Measurements from ENCODE around the gene CTIF. TPM values are rescaled to one million over a fixed set of nuclear protein-coding genes. Genes with fewer than 3 reads are reported as not detected.
A peak's percentile ranks its signal among the peaks of the same experiment; 100 is the strongest.
"Not testable (repeated sequence)": the region's sequence is repeated elsewhere in the genome, so short reads cannot be mapped to it uniquely, and the experiment has no call there.

CTIF gene
- 19.5 TPM for total RNA-seq

DNA sequence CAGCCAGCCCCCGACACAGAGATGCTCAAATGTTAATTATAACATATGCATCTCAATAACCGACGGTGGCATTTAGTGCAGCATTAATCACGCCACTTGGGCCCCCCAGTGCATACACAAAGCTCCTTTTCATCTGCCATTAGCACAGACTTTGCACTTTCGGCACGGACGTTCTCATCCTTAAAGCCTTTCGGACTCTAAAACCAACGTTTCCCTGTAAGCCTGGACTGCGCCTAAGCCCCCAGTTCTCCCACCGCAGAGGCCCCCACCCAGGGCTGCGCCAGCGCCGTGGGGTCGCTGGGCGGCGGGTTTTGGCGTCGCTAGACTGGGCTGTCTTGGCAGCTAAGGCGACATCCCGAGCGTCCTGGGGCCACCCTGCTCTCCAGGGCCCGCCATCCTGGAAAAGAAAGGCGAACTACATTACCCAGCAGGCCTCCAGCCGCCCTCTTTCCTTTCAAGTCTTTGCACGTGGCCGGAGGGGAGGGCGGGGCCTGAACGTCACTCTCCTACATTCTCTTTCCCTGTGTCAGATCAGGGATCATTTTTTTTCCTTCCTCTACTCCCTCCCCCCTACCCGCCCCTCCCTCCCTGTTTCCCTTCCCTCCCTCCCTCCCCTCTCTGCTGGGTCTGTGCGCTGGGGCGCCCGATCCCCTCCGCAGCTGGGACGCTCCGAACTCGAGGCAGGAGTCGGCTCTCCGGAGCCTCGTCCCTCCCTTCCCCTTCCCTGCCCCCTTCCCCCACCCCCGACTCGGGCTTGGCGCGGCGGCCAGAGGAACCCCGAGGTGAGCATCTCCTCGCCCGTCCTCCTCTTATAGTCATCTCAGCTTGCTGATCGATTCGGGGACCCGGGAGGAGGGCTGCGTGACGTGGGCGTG is at the start of gene CTIF:
TSS of gene CTIF (plus strand) at position 501 of the 875 bp plus-strand sequence. CDS start 80,535 bp downstream, outside the sequence.
- peak; percentile 96 for DNase-seq

DNA sequence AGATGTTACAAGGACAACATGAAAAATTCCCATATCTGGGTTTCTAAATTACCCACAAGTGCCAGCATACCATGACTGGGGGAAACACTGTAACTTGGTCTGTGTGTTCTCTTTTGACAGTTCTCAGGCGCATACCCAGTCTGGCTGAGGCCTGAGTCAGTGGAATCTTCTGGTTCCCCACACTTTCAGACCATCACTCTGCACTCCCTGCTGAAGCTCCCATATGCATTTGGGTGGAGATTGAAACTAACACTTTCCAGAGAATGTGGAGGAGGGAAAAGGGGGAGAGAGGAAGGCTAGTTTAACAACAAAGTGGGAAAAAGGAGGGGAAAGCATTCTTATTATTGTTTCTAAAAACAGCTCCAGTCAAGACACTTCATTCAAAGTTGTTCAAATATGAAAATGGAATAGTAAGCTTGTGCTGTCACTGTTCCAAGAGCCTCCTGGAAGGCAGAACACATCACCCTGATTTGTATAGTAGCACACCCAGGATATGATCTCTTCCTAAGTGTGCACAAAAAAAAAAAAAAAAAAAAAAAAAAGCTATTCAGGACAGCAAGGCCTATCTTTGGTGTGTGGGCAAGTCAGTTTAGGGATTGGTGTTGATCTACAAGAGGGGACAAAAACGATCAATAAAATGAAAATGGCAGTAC is 48.1 kb upstream of the CTIF start:
- DNase-seq = no peak

DNA sequence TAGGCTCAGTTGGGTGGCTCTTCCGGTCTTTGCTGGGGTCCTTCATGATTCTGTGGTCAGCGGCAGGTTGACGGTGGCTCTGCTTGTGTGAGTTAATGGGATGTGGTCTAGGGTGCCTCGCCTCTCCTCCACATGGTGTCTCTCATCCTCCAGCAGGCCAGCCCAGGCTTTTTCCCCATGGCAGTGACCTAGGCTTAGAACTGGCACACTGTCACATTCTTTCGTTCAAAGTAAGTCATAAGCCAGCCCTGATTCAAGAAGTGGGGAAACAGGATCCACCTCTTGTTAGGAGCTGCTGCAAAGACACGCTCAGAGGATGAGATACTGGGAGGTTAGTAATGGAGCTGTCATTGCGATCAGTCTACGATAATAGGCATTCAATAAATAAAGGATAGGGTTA is 46.0 kb upstream of the CTIF start:
- DNase-seq = no peak

DNA sequence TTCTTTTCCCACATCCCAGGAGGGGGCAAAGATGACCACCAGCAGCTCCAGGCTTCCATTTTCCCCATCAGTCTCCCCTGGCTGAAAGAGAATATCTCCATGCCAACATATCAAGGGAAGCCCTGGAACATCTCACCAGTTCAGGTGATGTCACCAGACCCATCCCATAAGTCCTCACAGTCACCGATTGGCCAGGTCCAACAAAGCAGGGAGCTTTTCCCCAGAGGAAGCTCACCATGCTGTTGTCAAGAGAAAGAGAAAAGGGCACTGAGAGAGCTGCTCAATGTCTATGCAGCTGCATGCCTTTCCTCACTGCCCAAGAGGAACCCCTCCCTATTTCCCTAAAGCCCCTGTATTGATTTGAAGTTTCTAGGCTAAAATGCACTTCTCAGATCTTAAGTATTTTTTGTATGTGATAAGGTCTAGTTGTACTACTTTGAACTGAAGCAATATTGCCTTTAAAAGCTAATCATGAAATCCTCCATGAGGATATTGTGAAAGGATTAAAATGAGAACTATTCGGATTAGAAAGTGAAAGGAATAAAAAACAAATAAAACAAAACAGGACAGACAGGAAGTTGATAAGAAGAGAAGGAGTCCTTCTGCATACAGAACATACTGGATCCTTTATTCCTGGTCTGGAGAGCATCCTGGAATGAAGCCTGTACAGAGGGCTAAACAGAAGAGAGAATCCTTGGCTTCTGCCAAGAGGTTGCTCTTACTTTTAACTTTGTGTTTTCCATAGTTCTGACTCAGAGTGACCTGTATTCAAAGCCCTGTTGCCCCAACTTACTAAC is 45.2 kb upstream of the CTIF start:
- no peak for DNase-seq

DNA sequence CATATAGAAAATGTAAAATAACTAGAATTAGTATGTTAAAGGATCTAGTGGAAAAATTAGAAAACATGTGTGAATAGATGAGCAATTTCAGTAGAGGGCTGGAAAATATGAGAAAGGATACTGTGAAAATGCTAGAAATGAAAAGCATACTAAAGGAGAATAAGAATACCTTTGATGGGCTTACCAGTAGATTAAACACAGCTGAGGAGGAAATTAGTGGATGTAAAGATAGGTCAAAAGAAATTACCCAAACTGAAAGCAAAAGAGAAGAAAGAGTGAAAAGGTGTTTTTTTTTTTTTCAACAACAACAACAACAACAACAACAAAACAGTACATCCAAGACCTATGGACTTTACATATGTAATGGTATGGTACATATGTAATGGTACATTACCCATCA is 41.0 kb upstream of the CTIF start:
- DNase-seq = no peak

DNA sequence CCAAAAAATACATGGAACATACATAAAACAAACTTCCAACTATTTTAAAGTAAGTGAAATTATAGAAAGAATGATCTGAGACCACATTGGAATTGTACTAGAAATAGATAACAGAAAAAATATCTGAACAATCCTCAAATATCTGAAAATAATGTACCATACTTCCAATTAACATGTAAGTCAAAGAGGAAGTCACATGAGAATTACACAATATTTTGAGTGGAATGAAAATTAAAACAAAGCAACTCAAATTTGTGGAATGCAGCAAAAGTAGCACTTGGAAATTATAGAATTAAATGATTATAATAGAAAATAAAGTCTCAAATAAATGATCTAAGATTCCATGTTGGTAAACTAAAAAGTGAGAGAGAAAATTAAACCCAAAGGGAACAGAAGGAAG is 38.3 kb upstream of the CTIF start:
- DNase-seq = no peak

DNA sequence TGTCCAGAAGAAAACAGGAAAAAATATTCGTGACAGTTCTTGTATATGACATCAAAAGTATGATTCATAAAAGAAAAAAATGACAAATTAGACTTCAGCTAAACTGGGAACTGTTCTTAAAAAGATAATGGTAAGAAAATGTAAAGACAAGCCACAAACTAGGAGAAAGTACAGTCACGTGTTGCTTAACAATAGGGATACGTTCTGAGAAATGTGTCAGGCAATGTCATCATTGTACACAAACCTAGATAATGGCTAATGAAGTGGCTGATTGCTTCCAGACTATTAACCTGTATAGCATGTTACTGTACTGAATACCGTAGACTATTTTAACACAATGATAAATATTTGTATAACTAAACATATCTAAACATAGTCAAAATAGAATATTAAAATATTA is 35.9 kb upstream of the CTIF start:
- no peak for DNase-seq

DNA sequence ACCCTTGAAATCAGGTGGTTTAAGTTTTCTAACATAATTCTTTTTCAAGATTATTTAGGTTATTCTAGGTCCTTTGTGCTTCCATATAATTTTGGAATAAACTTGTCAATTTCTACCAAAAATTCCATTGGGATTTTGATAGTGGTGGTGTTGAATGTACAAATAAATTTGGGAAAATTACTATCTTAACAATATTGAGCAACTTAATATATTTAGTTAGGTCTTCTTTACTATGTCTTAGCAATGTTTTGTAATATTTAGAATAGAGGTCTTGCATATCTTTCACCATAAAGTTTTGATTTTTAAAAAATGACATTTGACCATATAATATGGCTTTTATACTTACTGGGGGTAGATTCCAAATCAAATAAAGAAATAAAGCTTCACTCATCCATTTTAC is 34.0 kb upstream of the CTIF start:
- DNase-seq = no peak

DNA sequence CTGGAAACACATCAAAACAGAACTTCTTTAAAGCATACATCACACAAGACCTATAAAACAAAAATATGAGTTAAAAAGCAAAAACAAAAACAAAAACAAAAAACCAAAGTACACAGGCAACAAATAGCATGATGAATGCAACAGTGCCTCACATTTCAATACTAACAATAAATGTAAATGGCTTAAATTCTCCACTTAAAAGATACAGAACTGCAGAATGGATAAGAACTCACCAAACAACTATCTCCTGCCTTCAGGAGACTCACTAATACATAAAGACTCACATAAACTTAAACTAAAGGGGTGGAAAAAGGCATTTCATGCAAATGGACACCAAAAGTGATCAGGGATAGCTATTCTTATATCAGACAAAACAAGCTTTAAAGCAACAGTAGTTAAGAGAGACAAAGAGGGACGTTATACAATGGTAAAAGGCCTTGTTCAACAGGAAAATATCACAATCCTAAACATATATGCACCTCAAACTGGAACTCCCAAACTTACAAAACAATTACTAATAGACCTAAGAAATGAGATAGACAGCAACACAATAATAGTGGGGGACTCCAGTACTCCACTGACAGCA is 31.8 kb upstream of the CTIF start:
- DNase-seq = not testable (repeated sequence)

DNA sequence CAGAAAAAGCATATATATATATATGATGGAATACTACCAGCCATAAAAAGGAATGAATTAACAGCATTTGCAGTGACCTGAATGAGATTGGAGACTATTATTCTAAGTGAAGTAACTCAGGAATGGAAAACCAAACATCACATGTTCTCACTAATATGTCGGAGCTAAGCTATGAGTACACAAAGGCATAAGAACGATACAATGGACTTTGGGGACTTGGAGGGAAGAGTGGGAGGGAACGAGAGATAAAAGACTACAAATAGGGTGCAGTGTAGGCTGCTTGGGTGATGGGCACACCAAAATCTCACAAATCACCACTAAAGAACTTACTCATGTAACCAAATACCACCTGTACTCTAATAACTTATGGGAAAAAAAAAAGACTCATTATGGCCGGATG is 26.3 kb upstream of the CTIF start:
- DNase-seq = not testable (repeated sequence)

DNA sequence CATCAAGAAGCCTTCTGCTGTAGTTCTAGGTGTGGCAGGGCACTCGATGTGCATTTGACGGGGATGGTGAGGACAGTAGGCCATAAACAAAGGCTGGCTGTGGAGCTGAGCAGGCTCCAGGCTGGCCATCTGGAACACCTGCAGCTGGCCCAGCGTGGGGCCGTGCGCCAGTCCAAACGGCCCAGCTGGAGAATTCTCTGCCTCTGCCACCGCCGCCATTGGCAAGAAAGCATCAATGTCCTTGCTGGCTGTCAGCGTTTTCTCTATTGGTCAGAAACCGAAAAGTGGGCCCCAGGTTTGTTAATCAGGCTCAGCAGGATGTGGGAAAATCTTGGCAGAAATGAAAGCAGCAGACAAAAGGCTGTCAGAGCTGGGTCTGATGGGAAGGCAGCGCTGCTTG is 24.0 kb upstream of the CTIF start:
- no peak for DNase-seq

DNA sequence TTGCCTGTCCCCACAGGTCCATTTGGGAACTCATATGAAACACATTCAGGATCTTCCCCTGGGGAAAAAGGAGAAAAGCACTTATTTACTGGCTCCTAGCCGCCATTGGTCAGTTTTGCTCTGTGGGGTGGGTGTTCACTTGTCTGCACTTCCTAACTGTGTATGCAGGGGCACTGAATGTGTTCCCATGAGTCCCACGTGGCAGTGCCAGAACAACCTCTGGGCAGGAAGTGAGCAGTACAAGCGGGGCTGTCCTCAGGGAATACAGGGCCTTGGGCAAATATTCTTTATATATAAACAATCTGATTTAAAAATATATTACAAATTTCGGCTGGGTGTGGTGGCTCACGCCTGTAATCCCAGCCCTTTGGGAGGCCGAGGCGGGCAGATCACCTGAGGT is 21.8 kb upstream of the CTIF start:
- DNase-seq = no peak

DNA sequence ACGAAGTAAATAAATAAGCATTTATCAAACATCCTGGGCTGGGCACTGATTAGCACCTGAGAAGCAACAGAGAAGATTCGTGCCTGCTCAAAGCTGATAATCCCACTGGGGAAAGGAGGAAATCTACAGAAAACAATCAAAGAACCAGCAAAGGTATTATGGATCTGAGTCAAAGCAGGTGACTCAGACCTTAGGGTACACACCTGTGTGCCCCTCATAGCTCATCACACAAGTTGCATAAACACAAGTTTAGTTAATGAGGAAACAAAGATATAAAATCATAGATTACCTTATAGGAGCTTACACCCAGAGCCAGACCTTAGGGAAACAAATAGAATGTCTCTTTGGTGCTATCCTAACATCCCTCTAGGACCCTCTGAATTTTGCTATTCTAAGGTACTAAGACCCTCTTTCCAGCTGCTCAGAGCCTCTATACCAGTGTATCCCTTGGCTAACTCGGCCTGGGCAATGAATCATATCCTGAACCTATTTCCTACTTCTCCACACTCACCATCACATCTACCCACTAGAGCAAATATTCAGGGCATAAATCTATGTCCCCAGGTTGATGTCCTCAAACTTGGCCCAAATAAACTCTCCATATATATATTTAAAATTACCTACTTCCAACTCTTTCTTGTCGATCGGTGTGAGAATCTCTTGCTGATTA is 19.3 kb upstream of the CTIF start:
- DNase-seq = no peak

DNA sequence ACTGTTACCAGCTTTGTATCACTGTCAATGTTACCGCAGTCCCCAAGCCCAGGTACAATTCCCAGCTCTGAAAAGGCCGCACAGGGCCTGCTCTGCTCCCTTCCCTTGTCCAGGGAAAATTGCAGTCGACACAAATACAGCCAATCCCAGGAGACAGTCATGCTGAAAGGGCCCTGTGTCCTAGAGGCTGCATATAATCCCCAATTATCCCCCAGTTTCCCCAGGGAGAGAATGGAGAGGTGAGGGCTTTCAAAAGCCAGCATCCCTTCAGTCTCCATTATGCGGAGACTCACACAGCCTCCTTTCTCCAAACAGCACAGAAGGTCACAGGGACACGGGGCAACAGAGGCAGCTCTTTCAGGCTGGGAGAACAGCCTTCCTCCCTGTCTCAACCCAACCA is 17.1 kb upstream of the CTIF start:
- DNase-seq = no peak

DNA sequence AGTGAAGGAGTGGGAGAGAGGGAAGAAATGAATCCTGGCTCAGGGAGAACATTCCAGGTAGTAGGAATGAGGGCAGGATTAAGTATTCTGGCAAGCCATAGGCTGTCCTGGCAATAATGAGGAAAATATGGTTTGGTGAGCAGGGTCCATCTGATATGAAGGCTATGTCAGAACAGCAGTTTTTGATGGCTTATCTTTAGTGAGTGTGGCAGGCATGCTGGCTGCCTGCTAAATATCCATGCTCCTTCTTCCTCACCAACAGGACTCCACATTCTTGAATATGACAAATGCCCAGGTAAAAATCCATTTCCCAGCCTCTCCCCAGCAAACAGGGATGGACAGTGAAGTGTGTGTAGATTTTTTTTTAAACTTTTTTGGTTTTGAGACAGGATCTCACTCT is 13.2 kb upstream of the CTIF start:
- no peak for DNase-seq

DNA sequence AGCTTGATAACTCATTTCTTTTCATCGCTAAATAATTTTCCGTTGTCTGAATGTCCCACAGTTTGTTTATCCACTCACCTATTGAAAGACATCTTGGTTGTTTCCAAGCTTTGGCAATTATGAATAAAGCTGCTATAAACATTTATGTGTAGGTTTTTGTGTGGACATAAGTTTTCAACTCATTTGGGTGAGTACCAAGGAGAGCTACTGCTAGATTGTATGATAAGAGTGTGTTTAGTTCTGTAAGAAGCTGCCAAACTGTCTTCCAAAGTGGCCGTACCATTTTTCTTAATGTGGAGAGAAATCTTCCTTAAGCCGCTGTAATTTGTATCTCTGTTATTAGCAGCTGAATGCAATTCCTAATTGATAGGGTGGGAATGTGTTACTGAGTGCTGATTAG is 11.4 kb upstream of the CTIF start:
- DNase-seq = no peak

DNA sequence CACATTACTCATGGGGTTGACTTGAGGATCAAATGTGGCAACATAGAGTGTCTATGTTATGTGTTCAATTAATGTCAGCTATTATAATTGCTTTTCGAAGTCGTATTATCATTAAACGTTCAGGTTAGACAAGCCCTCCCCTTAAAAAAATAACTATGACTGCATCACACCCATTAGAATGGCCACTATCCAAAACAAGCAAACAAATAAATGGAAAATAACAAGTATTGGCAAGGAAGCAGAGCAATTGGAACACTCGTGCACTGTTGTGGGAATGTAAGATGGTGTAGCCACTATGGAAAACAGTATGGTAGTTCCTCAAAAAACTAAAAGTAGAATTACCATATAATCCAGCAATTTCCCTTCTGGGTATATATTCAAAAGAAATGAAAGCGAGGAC is 10.0 kb upstream of the CTIF start:
- no peak for DNase-seq

DNA sequence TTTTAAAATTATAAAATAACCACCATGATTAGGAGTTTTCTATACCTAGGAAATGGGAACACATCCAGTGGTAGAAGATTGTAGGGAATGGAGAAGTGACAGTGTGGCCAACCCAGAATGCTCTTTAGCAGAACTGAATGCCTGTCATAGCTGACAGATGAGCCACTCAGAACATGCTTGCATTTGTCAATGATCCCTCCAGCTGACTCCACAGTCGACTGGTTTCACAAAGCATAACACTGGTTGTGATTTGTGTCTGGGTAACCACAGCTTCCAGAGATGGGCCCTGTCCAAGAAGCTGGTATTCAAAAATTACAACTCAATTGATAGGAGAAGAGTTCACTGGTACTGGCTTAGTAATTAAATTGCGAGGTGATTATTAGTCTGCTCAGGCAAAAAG is 9.0 kb upstream of the CTIF start:
- no peak for DNase-seq

DNA sequence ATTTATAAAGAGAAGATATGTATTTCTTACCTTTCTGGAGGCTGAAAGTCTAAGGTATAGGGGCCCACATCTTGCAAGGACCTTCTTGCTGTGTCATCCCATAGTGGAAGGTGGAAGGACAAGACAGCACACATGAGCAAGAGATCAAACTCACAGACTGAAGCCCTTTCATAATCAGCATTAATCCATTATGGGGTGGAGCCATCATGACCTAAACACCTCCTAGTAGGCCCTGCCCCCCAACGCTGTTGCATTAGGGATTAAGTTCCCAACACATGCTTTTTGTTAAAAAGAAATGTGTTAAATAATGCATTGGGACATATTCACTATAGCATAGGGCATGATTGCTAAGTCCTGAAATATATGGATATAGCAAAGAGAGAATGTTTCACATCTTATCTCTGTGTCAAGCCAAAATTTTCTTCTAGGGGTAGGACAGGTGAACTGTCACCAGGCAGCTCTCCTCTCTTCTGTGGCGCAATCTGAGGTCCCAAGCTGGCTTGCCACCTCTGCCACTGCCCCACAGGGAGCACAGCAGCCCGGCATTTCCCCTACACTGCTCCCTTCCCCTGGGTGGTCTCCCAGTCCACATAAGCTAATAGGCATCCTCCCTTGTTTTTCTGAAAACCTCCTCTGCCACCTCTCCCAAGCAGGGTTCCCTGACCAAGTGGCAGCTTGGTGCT is 8.3 kb upstream of the CTIF start:
- no peak for DNase-seq

DNA sequence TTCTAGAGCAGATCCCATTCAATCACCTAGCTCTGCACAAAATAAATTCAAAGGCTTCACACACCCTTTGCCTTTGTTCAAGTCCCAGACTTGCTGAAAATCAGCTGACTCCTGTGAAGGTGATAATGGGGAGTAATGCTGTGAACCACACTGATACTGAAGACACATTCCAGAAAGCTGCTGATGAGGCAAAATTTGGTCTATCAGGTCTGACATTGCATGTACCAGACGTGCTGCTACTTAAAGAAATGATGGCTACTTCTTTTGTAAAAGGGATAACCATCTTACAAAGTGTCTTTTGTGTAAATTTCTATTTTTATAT is 7.8 kb upstream of the CTIF start:
- DNase-seq = no peak

DNA sequence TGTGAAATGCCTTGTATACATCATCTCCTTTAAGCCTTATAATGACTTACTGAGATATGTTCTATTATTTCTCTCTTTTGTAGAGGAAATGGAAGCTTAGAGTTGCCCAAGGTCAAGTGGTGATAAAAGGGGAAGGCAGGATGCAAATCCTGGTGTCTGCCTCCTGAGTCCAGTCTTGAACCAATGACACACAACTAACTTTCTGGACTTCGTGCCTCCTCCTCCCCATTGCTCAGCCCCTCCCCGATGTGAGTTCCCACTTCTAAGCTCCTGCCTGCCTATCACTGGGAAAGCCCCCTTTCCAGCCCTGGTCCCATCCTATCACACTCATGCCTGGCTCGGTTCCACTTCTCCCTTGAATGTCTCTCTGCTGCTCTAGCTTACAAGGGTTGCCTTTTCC is 6.9 kb upstream of the CTIF start:
- DNase-seq = no peak

Measured in skin of body (tissue), 2 donors.